GM12801 (cell line): ENCODE results near the gene AQP1.

ENCODE experiments used
- TF ChIP-seq, protein P1 (sequence below): IDR thresholded peaks from one replicate; pipeline ENCODE4 v1.5.1; 2011; ENCODE audit warnings: control low read depth; ENCODE audit not compliant: insufficient read length; ENCODE audit errors: extremely low read depth

AQP1 gene

GRCh38 chr7:30912731-30912985 lies 1.0 kb downstream of the AQP1 start:
- TF ChIP-seq, protein P1, sequence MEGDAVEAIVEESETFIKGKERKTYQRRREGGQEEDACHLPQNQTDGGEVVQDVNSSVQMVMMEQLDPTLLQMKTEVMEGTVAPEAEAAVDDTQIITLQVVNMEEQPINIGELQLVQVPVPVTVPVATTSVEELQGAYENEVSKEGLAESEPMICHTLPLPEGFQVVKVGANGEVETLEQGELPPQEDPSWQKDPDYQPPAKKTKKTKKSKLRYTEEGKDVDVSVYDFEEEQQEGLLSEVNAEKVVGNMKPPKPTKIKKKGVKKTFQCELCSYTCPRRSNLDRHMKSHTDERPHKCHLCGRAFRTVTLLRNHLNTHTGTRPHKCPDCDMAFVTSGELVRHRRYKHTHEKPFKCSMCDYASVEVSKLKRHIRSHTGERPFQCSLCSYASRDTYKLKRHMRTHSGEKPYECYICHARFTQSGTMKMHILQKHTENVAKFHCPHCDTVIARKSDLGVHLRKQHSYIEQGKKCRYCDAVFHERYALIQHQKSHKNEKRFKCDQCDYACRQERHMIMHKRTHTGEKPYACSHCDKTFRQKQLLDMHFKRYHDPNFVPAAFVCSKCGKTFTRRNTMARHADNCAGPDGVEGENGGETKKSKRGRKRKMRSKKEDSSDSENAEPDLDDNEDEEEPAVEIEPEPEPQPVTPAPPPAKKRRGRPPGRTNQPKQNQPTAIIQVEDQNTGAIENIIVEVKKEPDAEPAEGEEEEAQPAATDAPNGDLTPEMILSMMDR, result no peak

- TF ChIP-seq, protein P1, result no peak
Observed at GRCh38 chr7:30912986-30913811, 1.5 kb downstream of the AQP1 start.

- TF ChIP-seq, protein P1, result no peak
Observed at GRCh38 chr7:30913821-30914515, 2.3 kb downstream of the AQP1 start.

DNA sequence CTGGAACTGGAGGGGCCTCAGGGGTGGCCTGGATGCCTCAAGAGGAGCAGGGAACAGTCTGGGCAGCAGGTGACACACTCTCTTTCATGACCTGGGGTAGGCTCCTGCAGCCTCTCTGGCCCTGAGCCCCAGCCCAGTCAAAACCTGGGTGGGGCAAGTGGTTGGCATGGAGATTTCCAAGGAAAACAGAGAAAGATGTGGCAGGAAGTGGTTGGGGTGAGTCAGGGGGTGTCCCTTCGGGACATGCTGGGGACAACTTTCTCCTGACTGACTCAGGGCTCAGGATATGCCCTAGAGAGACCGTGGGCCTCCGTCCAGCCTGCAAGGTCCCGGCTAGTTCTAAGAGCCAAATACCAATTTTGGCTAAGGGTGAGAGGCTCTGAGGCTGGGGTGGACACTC lies 2.9 kb downstream of the AQP1 start:
- TF ChIP-seq, protein P1, result no peak

- TF ChIP-seq, protein P1, result no peak
Observed at GRCh38 chr7:30915005-30915601, 3.5 kb downstream of the AQP1 start.

GRCh38 chr7:30915751-30916150 lies 4.1 kb downstream of the AQP1 start:
- TF ChIP-seq, protein P1, result no peak

DNA sequence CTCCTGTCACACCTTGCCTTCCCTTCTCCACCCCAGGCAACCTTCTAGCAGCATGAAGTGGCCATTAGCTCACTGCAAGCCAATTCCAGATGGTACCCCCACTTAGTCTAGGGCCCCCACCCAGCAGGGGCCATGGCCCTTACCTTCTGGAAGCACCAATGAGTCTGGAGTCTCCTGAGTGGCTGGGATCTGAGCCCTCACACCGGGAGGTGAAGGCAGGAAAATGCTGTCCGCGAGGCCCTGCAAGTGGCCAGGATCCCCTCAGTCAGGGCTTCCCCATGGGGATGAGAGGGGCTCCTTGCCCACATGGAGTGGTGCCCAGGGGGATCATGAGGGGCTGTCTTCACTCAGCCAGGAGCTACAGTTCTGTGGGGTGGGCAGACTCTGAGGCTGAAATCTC lies 4.6 kb downstream of the AQP1 start:
- TF ChIP-seq, protein P1, result no peak
